Stimulated activated CD8-positive, alpha-beta memory T cell treated with anti-CD3 and anti-CD28 coated beads, Interleukin-4, amount 100 ng/mL, for 48 hours (primary cell): ENCODE results near the gene WNK4.

Experiments used
- DNase-seq: peaks from one replicate; pipeline ENCODE4 v3.0.0-alpha.2; 2020

The WNK4 gene

DNA sequence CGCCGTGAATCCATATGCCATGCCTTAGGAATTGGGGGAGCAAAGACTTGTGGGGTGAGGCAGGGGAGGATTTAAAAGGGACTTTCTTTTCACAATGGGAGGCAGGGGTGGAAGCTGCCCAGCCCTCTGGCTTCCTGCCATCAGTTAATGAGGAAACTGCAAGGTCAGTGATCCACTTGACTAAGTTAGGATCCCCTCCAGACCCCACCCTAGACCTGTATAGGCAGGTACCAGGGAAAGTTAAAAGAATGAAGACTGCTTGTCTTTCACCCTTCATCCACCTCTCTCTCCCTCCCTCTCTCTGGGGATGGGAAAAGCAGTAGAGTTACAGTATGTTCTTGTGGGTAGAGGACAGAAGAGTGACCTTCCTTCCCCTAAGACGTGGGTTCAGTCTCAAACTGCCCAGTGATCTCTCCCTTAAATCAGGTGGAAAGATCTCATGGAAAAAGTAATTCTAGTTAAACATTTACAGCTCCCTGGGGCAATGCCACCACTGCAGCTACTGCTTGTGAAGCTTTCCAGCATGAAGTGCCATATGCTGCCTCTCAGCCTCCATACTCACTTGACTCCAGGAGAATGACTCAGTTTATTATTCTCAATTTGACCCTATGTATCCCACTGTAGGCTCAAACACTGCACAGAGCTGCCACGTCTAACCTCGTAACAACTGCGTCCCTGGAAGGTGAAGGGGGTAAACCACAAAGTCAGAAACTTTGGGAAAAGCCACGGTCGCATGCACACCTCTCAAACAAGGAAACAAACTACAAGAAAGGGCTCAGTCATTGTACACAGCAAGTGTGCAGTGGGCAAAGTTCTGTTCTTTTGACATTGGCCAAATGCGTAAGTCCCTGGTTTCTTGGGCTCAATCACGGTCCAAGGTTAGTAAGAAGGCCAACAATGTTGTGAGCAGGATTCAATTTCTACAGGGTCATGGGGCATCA is 16.9 kb downstream of the WNK4 start:
- no peak for DNase-seq

GRCh38 chr17:42798011-42798382 is 17.6 kb downstream of the WNK4 start:
- no peak for DNase-seq

- DNase-seq, result peak; percentile 89
Observed at GRCh38 chr17:42798383-42799380, 18.3 kb downstream of the WNK4 start, which contains the start of the genes CNTD1 and COA3. Gene CNTD1 (plus strand): TSS chr17:42798861. CDS start chr17:42799068, 207 bp downstream. Gene COA3 (minus strand): TSS chr17:42798704. CDS start chr17:42798681, 23 bp downstream.

DNA sequence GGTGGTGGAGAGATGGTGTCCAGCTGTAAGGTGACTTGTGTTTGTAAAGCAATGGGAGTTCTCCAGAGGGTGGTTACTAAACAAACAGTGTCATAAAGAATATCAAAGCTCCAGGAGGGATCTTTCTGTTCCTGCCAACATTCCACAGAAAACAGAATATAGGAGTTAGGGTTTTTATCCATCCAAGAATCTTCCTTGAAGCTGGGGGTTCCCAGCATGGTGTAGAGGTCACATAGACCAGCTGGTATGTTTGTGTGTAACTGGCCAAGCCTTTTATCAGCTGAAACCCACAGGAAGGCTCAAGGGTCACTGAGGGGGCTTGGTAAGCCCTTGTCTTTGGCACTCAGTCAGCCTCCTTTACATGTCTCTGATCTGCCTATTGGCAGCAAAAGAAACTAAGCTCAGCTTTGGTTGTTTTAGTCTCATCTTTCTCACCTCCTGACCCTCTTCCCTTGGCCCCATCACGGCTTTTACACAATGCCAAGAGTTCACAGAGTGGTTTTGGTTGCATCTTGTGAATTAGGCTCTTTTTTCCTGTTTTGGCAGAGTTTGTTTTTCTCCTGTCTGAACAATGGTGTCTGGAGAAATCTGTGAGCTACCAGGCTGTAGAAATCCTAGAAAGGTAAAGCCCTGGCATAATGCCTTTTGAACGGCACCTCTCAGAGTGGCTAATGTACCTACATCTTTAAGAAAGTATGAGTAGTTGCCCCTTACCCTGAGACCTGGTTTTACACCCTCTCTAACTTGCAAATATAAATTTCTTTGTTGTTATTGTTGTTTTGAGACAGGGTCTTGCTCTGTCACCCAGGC is 22.9 kb downstream of the WNK4 start:
- no peak for DNase-seq

DNA sequence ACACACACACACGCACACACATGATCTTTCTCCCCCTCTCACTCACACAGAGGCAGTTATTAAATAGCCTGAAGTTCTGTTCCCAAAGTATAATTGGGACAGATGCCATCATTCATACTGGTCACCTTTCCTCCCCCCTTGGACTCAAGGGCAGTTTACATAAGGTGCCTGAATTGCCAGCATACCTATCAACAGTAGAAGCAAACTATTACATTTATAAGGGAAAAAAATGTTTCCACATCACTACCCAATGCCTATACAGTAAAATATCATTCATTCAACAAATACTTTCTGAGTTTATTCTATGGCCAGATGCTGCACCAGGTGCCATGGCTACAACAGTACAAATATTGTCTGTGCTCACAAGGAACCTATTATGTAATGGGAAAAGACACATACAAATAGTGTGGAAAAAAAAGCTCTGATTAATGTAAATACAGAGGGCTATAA is 24.5 kb downstream of the WNK4 start:
- DNase-seq, result no peak

GRCh38 chr17:42806249-42806648 is 25.8 kb downstream of the WNK4 start:
- DNase-seq, result no peak

DNA sequence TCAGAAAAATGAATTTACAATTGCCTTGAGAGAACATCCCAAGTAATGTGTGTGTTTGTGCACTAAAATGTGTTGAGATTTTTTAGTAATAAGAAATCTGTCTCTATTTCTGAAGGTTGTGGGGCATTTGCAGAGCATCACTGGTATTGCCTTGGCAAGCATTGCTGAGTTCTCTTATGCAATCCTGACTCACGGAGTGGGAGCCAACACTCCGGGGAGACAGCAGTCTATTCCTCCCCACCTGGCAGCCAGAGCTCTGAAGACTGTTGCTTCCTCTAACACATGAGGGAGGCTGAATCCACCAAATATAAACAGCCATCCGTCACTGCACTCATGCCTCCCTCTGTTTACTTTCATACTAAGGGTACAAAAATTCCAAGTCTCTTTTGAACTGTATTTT is 28.8 kb downstream of the WNK4 start:
- DNase-seq, result no peak

DNA sequence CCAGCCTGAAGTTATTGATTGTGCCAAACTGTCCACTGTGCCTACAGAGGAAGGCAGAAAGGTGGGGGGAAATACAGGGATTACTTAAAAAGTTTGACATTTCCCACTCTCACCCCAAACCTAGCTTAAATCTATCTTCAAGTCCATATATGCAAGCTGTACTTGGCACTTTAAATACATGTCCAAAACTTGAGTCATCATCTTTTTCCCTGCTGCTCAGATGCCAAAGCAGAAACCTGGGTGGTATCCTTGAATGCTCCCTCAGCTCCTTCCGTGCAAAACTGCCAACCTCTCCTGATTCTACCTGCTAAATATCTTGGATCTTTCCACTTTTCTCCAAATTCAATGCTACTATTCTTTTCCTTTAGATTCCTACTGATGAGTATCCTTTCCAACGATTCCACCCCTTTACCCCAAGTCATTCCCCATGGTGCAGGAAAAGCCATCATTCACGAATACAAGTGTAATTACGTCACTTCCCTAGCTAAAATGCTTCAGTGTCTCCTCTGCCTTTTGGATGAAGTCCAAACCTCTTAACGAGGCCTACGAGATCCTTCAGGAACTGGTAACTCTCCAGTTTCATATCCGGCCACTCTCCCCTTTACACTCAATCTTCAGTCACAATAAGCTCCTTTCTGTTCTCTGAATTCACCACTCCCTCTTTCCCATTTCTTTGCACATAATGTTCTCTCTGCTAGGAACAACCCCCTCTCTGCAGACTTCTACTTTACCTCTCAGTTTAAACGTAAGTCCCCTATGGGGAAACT is 34.4 kb downstream of the WNK4 start:
- no peak for DNase-seq

GRCh38 chr17:42817866-42818265 is 37.5 kb downstream of the WNK4 start:
- no peak for DNase-seq

DNA sequence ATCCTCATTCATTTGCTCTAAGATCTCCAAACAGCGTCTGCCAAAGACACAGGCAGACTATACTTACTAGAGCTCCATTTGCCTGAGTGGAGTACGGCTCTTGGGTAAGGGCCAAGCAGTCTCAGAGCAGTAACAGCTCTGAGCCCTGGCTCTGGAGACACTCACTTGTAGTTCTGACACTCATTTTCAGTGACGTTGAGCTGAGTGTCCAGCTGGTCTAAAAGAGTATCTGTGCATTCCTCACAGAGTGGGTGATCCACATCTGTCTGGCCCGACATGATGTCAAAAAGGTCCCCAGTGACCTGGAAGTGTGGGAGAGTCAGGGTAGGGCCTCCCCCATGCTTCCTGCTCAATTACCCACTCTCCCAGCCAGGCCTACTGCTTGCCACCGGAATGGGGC is 38.0 kb downstream of the WNK4 start:
- no peak for DNase-seq

GRCh38 chr17:42819939-42820535 is 39.6 kb downstream of the WNK4 start:
- DNase-seq, result peak; percentile 84

DNA sequence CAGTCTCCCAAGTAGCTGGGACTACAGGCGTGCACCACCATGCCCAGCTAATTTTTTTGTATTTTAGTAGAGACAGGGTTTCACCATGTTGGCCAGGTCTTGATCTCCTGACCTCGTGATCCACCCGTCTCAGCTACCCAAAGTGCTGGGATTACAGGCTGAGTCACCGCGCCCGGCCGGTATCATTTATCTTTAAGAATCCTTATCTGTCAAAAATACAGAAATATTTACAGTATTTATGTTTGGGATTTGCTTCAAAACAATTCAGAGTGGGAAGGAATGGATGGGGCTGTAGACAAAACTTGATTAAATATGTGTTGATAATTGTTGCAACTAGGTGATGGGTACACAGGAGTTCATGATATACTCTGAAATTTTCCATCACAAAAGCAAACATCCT is 40.8 kb downstream of the WNK4 start:
- no peak for DNase-seq

GRCh38 chr17:42827472-42827871 is 47.1 kb downstream of the WNK4 start:
- no peak for DNase-seq

DNA sequence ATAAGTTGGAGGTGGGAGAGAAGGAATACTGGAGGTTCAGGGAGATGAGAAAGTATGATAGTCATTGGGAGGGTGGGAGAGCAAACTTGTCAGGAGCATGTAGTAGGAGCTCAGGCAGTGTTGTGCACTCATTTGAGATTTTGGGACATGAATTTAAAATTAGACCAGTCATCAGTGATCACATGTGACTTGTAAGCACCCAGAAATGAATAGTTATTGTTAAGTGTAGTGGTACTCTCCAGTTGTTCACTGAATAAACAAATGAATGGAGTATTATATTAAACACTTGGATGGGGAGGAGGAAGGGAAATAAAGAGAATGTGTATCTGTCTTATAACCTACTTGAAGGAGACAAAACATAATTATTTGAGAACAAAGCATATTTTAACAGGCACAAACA is 50.6 kb downstream of the WNK4 start:
- DNase-seq, result no peak

- no peak for DNase-seq
Observed at GRCh38 chr17:42832213-42832933, 52.0 kb downstream of the WNK4 start.

DNA sequence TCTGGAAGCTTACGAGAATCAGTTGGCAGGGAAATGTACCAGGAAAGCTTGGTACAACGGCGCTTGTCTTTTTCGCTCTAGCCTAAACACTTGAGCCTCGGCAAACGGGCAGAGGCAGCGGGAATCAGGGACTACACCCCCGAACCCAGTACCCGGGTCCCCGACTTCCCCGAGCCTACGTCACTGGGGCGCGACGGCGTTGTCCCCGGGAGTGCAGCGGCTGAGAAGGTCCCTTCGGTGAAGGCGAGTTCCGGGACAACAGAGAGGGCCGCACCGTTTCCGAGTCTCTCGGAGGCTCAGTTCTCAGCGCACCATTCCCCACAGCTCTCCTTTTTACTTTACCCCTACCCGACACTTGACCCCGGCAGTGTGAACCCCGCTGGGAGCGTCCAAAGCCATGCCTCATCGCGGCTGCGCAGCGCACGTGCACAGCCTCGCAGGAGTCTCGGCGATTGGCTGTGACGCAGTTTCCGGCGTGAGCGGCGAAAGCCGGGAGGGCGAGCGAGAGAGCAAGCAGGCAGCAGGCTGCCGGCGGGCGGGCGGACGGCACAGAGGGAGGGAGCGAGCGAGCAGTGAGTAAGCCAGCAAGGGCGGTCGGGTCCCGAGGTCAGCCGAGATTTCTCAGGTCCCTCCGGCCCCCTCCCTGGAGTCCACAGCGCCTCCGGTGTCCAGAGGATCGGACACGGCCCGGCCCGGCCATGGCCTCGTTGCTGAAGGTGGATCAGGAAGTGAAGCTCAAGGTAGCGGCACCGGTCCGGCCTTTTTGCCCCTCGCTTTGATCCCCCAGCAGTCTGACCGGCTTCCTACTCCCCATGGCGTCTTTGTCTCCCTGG is 52.7 kb downstream of the WNK4 start, which contains the start of gene PSME3:
Gene PSME3 (plus strand): TSS at position 464 of the 833 bp plus-strand sequence. CDS start 235 bp downstream, at position 699.
- DNase-seq, result peak; percentile 94

- no peak for DNase-seq
Observed at GRCh38 chr17:42833767-42834422, 53.5 kb downstream of the WNK4 start.

- no peak for DNase-seq
Observed at GRCh38 chr17:42835732-42836131, 55.3 kb downstream of the WNK4 start.
